Peyer's patch (tissue), 4 donors: ENCODE results near the gene YIPF5.

Experiments used
- CTCF ChIP-seq, 6 experiments: fragments of 450-650 bp in 4 of 6; fragments of 200-600 bp in 2 of 6; sonication (generic) in 1 of 6; IDR thresholded peaks; one replicate each; pipeline ENCODE4 v1.5.1; 2017 to 2019; ENCODE audit warnings: antibody characterized with exemption in 6 of 6, mild to moderate bottlenecking in 3 of 6, moderate library complexity in 1 of 6
- POLR2A ChIP-seq, 2 donors: fragments of 450-650 bp; IDR thresholded peaks; one replicate each; pipeline ENCODE4 v1.5.1; 2017; ENCODE audit warnings: antibody characterized with exemption in 2 of 2, mild to moderate bottlenecking in 2 of 2, moderate library complexity in 2 of 2

GRCh38 chr5:144198386-144198785 lies 27.9 kb upstream of the YIPF5 start:
- no peak for TF ChIP-seq CTCF (IDR thresholded peaks at IDR 0.05)
- no peak for TF ChIP-seq POLR2A (IDR thresholded peaks at IDR 0.05)
